Measurements from ENCODE around the gene ANK2. TPM values are rescaled to one million over a fixed set of nuclear protein-coding genes. Genes with fewer than 3 reads are reported as not detected.

ANK2 gene
- total RNA-seq, 2 donors from 2014 or later: 3.5 to 26.0 TPM

- H3K9me3 ChIP-seq: no peaks in the 10 kb centered on the region
- no peaks in the 10 kb centered on the region for H3K4me1 ChIP-seq (replicated peaks)
- 87% methylated on average over 2 of the region's 2 CpGs for WGBS
- DNase-seq (ENCODE audit: low spot score): no peak
- intact Hi-C loops (cut with DNase I): no loop called here
- no peak overlapping the region for H3K27ac ChIP-seq
- no peaks in the 10 kb centered on the region for H3K27me3 ChIP-seq (replicated peaks; ENCODE audit: insufficient read depth)
- no peaks in the 10 kb centered on the region for H3K36me3 ChIP-seq
- TF ChIP-seq POLR2A (IDR thresholded peaks at IDR 0.05) (no peak), POLR2AphosphoS5 (IDR thresholded peaks at IDR 0.05) (no peak), CTCF (IDR thresholded peaks at IDR 0.05) (no peak)
- H3K4me3 ChIP-seq: no peak overlapping the region
Measured at GRCh38 chr4:113026556-113026955, 22.9 kb upstream of the ANK2 start.

- Histone ChIP-seq H3K36me3 (no peaks in the 10 kb centered on the region), H3K27me3 (replicated peaks; ENCODE audit: insufficient read depth) (no peaks in the 10 kb centered on the region), H3K4me1 (replicated peaks) (no peaks in the 10 kb centered on the region), H3K9me3 (no peaks in the 10 kb centered on the region), H3K27ac (no peak overlapping the region), H3K4me3 (no peak overlapping the region)
- 87% methylated on average over 2 of the region's 2 CpGs for WGBS
- no peak for DNase-seq (ENCODE audit: low spot score)
- intact Hi-C loops (cut with DNase I): no loop called here
- TF ChIP-seq POLR2A (IDR thresholded peaks at IDR 0.05) (no peak), POLR2AphosphoS5 (IDR thresholded peaks at IDR 0.05) (no peak), CTCF (IDR thresholded peaks at IDR 0.05) (no peak)
Measured at GRCh38 chr4:113028074-113028473, 21.4 kb upstream of the ANK2 start.

- Histone ChIP-seq H3K27ac (no peak overlapping the region), H3K27me3 (replicated peaks; ENCODE audit: insufficient read depth) (no peaks in the 10 kb centered on the region), H3K4me1 (replicated peaks) (no peaks in the 10 kb centered on the region), H3K36me3 (no peaks in the 10 kb centered on the region), H3K9me3 (no peaks in the 10 kb centered on the region), H3K4me3 (no peak overlapping the region)
- intact Hi-C loops (cut with DNase I): no loop called here
- WGBS: 22% methylated on average over 1 of the region's 1 CpG
- DNase-seq (ENCODE audit: low spot score): no peak
- TF ChIP-seq POLR2AphosphoS5 (IDR thresholded peaks at IDR 0.05): no peak
- TF ChIP-seq POLR2A (IDR thresholded peaks at IDR 0.05): no peak
- TF ChIP-seq CTCF (IDR thresholded peaks at IDR 0.05): no peak
Measured at GRCh38 chr4:113031212-113031611, 18.2 kb upstream of the ANK2 start.

GRCh38 chr4:113040793-113041192, 8.7 kb upstream of the ANK2 start:
- no peaks in the 10 kb centered on the region for H3K36me3 ChIP-seq
- no peak overlapping the region for H3K4me3 ChIP-seq
- DNase-seq (ENCODE audit: low spot score): no peak
- H3K9me3 ChIP-seq: no peaks in the 10 kb centered on the region
- no peaks in the 10 kb centered on the region for H3K4me1 ChIP-seq (replicated peaks)
- intact Hi-C loops (cut with DNase I): no loop called here
- H3K27ac ChIP-seq: no peak overlapping the region
- no peak for TF ChIP-seq POLR2AphosphoS5 (IDR thresholded peaks at IDR 0.05)
- no peak for TF ChIP-seq CTCF (IDR thresholded peaks at IDR 0.05)
- no peak for TF ChIP-seq POLR2A (IDR thresholded peaks at IDR 0.05)
- H3K27me3 ChIP-seq (replicated peaks; ENCODE audit: insufficient read depth): no peaks in the 10 kb centered on the region
- WGBS: 94% methylated on average over 1 of the region's 1 CpG

- H3K36me3 ChIP-seq: no peaks in the 10 kb centered on the region
Measured at GRCh38 chr4:113042502-113042901, 7.0 kb upstream of the ANK2 start.

More at GRCh38 chr4:113042502-113042901, 7.0 kb upstream of the ANK2 start:
- H3K27me3 ChIP-seq (replicated peaks; ENCODE audit: insufficient read depth): no peaks in the 10 kb centered on the region
- H3K27ac ChIP-seq: no peak overlapping the region
- no peak for DNase-seq (ENCODE audit: low spot score)
- H3K4me1 ChIP-seq (replicated peaks): no peaks in the 10 kb centered on the region
- intact Hi-C loops (cut with DNase I): no loop called here
- WGBS: 46% methylated on average over 2 of the region's 2 CpGs
- H3K9me3 ChIP-seq: no peaks in the 10 kb centered on the region
- TF ChIP-seq POLR2AphosphoS5 (IDR thresholded peaks at IDR 0.05) (no peak), CTCF (IDR thresholded peaks at IDR 0.05) (no peak), POLR2A (IDR thresholded peaks at IDR 0.05) (no peak)
- H3K4me3 ChIP-seq: no peak overlapping the region
